Measurements from ENCODE around the gene UNC45A.

DNA sequence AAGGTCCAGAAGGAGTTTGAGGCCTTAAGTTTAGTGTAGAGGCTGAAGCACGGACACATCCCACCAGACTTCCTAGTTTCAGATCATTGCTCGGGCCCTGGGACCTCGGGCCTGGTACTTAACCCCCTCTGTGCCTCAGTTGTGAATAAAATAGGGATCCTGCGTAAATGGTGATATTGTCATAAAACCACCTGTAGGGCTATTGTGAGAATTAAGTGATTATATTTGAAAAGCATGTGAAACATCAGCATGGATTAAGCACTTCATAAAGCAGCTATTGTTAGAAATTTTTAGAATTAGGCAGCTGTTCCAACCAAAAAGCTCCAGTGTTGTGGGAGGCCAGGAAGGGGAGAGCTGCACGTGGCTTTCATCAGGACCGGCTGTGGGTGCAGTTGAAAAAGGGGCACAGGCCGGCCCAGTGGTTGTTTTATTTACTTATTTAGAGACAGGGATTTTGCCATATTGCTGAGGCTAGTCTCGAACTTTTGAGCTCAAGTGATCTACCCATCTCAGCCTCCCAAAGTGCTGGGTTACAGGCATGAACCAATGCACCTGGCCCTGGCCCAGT lies 24.0 kb downstream of the UNC45A start:
- TF ChIP-seq, protein P1, sequence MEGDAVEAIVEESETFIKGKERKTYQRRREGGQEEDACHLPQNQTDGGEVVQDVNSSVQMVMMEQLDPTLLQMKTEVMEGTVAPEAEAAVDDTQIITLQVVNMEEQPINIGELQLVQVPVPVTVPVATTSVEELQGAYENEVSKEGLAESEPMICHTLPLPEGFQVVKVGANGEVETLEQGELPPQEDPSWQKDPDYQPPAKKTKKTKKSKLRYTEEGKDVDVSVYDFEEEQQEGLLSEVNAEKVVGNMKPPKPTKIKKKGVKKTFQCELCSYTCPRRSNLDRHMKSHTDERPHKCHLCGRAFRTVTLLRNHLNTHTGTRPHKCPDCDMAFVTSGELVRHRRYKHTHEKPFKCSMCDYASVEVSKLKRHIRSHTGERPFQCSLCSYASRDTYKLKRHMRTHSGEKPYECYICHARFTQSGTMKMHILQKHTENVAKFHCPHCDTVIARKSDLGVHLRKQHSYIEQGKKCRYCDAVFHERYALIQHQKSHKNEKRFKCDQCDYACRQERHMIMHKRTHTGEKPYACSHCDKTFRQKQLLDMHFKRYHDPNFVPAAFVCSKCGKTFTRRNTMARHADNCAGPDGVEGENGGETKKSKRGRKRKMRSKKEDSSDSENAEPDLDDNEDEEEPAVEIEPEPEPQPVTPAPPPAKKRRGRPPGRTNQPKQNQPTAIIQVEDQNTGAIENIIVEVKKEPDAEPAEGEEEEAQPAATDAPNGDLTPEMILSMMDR (IDR thresholded peaks at IDR 0.05; ENCODE audit: low read length): no peak
- no peak for TF ChIP-seq EZH2phosphoT487 (IDR thresholded peaks at IDR 0.05; ENCODE audit: low read length)

Data from MM.1S (cell line).